ENCODE results near the gene NKX6-2. TPM values are rescaled to one million over a fixed set of nuclear protein-coding genes. Genes with fewer than 3 reads are reported as not detected.

The NKX6-2 gene
- total and polyA plus RNA-seq, 2 of the 8 experiments (the other 6 are each of a cell fraction or from before 2014, with no cell fraction given) = 0.06 TPM; not detected in 1

- H3K9ac ChIP-seq (replicated peaks in 1 of 4; ENCODE audit: extremely low read depth in 1 of 4, low read depth in 3 of 4, low read length in 3 of 4) = no peak overlapping the region
- H2BK5ac ChIP-seq (ENCODE audit: low read depth, low read length) = no peak overlapping the region
- no peak overlapping the region for H2BK15ac ChIP-seq (ENCODE audit: low read length)
- TF ChIP-seq RXRA (IDR thresholded peaks at IDR 0.05; ENCODE audit: insufficient read depth, low read depth, low read length) (no peak), ATF2 (IDR thresholded peaks at IDR 0.05; ENCODE audit: low read length) (no peak), SRF (IDR thresholded peaks at IDR 0.05; ENCODE audit: low read depth, low read length) (no peak), RBBP5 (IDR thresholded peaks at IDR 0.05; ENCODE audit: borderline replicate concordance, low read depth, low read length) (no peak), GTF2F1 (IDR thresholded peaks at IDR 0.05; ENCODE audit: borderline replicate concordance, low read depth, low read length) (no peak), KDM4A (IDR thresholded peaks at IDR 0.05; ENCODE audit: low read depth, low read length, severe bottlenecking) (no peak), TAF7 (optimal IDR thresholded peaks at IDR 0.05; ENCODE audit: borderline replicate concordance, low read depth, low read length) (no peak), KDM1A (IDR thresholded peaks at IDR 0.05; ENCODE audit: borderline replicate concordance, low read length) (no peak), EZH2 (IDR thresholded peaks at IDR 0.05; ENCODE audit: low read depth, low read length, severe bottlenecking) (no peak)
Measured at GRCh38 chr10:132748135-132748534, 37.8 kb downstream of the NKX6-2 start.

More at GRCh38 chr10:132748135-132748534, 37.8 kb downstream of the NKX6-2 start:
- Histone ChIP-seq H3K4me3 (ENCODE audit: extremely low read depth in 1 of 4, insufficient read depth in 2 of 4, low read depth in 3 of 4, low read length in 4 of 4) (no peak overlapping the region), H3K27ac (ENCODE audit: low read depth, low read length) (no peak overlapping the region), H3K14ac (ENCODE audit: insufficient read length) (no peak overlapping the region), H4K20me1 (replicated peaks in 1 of 2; ENCODE audit: control insufficient read depth in 1 of 2, insufficient read depth in 2 of 2, low read length in 2 of 2) (peaks cover 0 to 1% of the 10 kb centered on the region in 2 experiments), H3K4me2 (ENCODE audit: insufficient read depth in 1 of 2, low read depth in 2 of 2, low read length in 2 of 2) (no peak overlapping the region), H2AFZ (ENCODE audit: low read length) (no peak overlapping the region), H3K56ac (replicated peaks; ENCODE audit: insufficient read length, low read depth, low read length) (no peak overlapping the region), H3K36me3 (ENCODE audit: control insufficient read depth in 2 of 4, insufficient read depth in 4 of 4, low read length in 3 of 4) (no peaks in the 10 kb centered on the region), H3K27me3 (replicated peaks in 1 of 4; ENCODE audit: control insufficient read depth in 3 of 4, extremely low read depth in 1 of 4, insufficient read depth in 3 of 4, low read length in 3 of 4) (no peaks in the 10 kb centered on the region), H4K8ac (ENCODE audit: extremely low read depth, insufficient read depth, low read length) (no peak overlapping the region), H2AK5ac (ENCODE audit: low read depth, low read length) (no peak overlapping the region), H2BK120ac (replicated peaks; ENCODE audit: low read depth, low read length) (no peak overlapping the region), H3K23ac (ENCODE audit: insufficient read length) (no peak overlapping the region), H3K4ac (replicated peaks; ENCODE audit: insufficient read length, low read depth, low read length) (no peak overlapping the region), H2BK20ac (ENCODE audit: low read length) (0 out of 2 replicates have a peak overlapping the region, but pooled peaks have one; percentile 21), H3K79me1 (ENCODE audit: low read depth, low read length) (no peaks in the 10 kb centered on the region; the same call in 1 of the 2 replicates), H2BK12ac (ENCODE audit: low read depth, low read length) (0 out of 2 replicates have a peak overlapping the region, but pooled peaks have one; percentile 68), H4K5ac (ENCODE audit: insufficient read length, low read depth, low read length) (no peak overlapping the region), H3K9me3 (ENCODE audit: insufficient read depth in 2 of 2, low read depth in 1 of 2, low read length in 1 of 2) (no peaks in the 10 kb centered on the region), H3K79me2 (ENCODE audit: control insufficient read depth in 1 of 2, insufficient read depth in 2 of 2, low read length in 2 of 2) (no peaks in the 10 kb centered on the region), H4K91ac (replicated peaks; ENCODE audit: insufficient read length, low read length) (no peak overlapping the region), H3K4me1 (replicated peaks in 1 of 4; ENCODE audit: control insufficient read depth in 3 of 4, insufficient read depth in 4 of 4, low read length in 3 of 4) (peaks cover 0 to 24% (median 7%) of the 10 kb centered on the region in 4 experiments; a peak in 6 of 7 replicates), H3K18ac (ENCODE audit: extremely low read depth, low read length) (no peak overlapping the region; the same call in 1 of the 2 replicates), H3K23me2 (ENCODE audit: low read depth, low read length) (no peaks in the 10 kb centered on the region)
- 85% methylated on average over 15 of the region's 15 CpGs; no CpG with 5 or more reads in 1 of the 2 experiments for WGBS, 2 experiments (ENCODE audit: extremely low coverage in 1 of 2, insufficient coverage in 1 of 2, insufficient read length in 1 of 2, insufficient replicate concordance in 2 of 2, low coverage in 1 of 2, low lambda C conversion rate in 2 of 2, missing lambda C conversion rate in 1 of 2)
- ChIA-PET CTCF (ENCODE audit: partially characterized antibody) (interaction anchor here (0.8 to 1.2 kb wide), 4 partner anchors 62 to 115 kb away, joined by 3 to 4 read pairs (median 3); no protein-coding TSS in a partner anchor), POLR2A (ENCODE audit: partially characterized antibody) (interaction anchor here (1.8 kb wide), 1 partner anchor 9 kb away, joined by 4 read pairs; no protein-coding TSS in a partner anchor)
- FAIRE-seq = no peak
- no peak for DNase-seq (ENCODE audit: low read depth in 1 of 2, low spot score in 2 of 2)

Data from H1 (cell line).